WTC11 (cell line): Measurements from ENCODE around the gene IGFL1.

Source experiments
- ATF6 ChIP-seq: sonication (generic); formaldehyde crosslinking; IDR thresholded peaks from 2 replicates; pipeline ENCODE4 v1.8.1; 2023; ENCODE audit warnings: mild to moderate bottlenecking, missing genetic modification reagents
- CTCF ChIP-seq: fragments of 200-600 bp; IDR thresholded peaks from 2 replicates; pipeline ENCODE4 v1.8.0; 2022; ENCODE audit warnings: antibody characterized with exemption
- E2F4 ChIP-seq: sonication (generic); formaldehyde crosslinking; IDR thresholded peaks from 2 replicates; pipeline ENCODE4 v1.8.1; 2022; ENCODE audit warnings: low read depth, mild to moderate bottlenecking, moderate library complexity, missing genetic modification reagents, borderline replicate concordance
- ESRRA ChIP-seq: sonication (generic); formaldehyde crosslinking; IDR thresholded peaks from 2 replicates; pipeline ENCODE4 v1.8.1; 2022; ENCODE audit warnings: mild to moderate bottlenecking, missing genetic modification reagents, borderline replicate concordance
- NFE2L1 ChIP-seq: sonication (generic); formaldehyde crosslinking; IDR thresholded peaks from 2 replicates; pipeline ENCODE4 v1.8.1; 2023; ENCODE audit warnings: missing genetic modification reagents
- RELA ChIP-seq: sonication (generic); formaldehyde crosslinking; IDR thresholded peaks from 2 replicates; pipeline ENCODE4 v1.8.1; 2022; ENCODE audit warnings: missing genetic modification reagents, mild to moderate bottlenecking, borderline replicate concordance
- SP1 ChIP-seq: sonication (generic); formaldehyde crosslinking; conservative IDR thresholded peaks from 2 replicates; pipeline ENCODE4 v1.8.1; 2022; ENCODE audit warnings: missing genetic modification reagents
- ZNF263 ChIP-seq: sonication (generic); formaldehyde crosslinking; IDR thresholded peaks from 2 replicates; pipeline ENCODE4 v1.8.1; 2022; ENCODE audit warnings: low read depth, mild to moderate bottlenecking, moderate library complexity, missing genetic modification reagents
- ZNF396 ChIP-seq: fragments of 250-450 bp; sonication (Bioruptor Pico); IDR thresholded peaks from 2 replicates; pipeline ENCODE4 v1.8.0; 2021; ENCODE audit warnings: mild to moderate bottlenecking, moderate library complexity, borderline replicate concordance
- ZNF512 ChIP-seq: sonication (generic); formaldehyde crosslinking; IDR thresholded peaks from 2 replicates; pipeline ENCODE4 v1.8.1; 2022; ENCODE audit warnings: missing genetic modification reagents, borderline replicate concordance
- TF ChIP-seq, protein P1 (sequence below): fragments of 250-450 bp; sonication (Bioruptor Pico); conservative IDR thresholded peaks from 2 replicates; pipeline ENCODE4 v1.9.0; 2021; ENCODE audit warnings: mild to moderate bottlenecking
- TF ChIP-seq, protein P2 (sequence below): sonication (generic); formaldehyde crosslinking; IDR thresholded peaks from 2 replicates; pipeline ENCODE4 v1.8.0; 2022; ENCODE audit warnings: mild to moderate bottlenecking, missing genetic modification reagents

DNA sequence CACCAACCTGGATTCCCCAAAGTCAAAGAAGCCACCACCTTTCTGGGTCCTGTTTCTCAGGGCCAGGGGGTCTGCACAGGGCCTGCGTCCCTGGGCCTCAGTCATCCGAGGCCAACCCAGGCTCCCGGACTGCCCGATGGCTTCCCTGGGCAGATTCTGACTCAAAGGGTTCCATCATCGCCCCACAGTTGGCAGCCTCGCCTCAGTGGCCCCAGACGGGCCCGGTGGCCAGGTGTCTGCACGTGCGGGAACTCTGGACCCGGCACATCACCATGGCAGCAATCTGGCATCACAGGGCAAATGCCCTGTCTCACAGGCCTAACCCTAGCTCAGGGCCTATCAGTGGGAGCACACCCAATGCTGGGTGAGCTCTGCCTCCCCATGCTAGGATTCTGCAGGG is 2.9 kb downstream of the IGFL1 start:
- TF ChIP-seq E2F4 (CRISPR knock-in tag) (no peak), CTCF (no peak), NFE2L1 (no peak), ZNF396 (CRISPR knock-in tag) (no peak), RELA (CRISPR knock-in tag) (no peak), ZNF512 (CRISPR knock-in tag) (no peak), SP1 (CRISPR knock-in tag) (no peak), ESRRA (no peak), ATF6 (CRISPR knock-in tag) (no peak), ZNF263 (CRISPR knock-in tag) (no peak)
- TF ChIP-seq, protein P1, sequence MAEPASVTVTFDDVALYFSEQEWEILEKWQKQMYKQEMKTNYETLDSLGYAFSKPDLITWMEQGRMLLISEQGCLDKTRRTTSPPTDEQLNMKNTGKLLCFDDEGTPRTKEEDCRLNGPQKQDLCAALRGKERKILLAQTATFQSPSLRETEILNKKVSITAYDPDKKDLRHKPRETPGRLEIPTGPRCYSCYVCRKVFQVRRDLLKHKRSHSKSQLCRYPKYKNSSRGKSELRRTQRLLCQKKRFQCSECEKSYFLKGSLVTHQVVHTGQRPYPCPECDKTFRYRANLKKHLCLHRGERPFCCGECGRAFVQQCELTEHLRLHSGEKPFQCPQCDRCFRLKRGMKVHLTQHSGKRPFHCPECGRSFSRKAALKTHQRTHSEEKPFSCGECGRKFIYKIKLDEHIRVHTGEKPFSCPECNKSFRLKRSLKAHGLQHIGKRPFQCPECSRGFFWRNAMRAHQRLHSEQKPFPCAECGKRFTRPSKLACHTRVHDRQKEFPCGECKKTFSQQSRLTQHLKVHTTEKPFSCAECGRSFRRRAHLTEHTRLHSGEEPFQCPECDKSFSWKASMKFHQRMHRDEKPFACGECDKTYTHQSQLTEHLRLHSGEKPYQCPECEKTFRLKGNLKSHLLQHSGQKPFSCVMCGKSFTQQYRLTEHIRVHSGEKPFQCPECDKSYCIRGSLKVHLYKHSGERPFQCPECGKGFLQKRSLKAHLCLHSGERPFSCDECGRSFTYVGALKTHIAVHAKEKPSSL: no peak
- TF ChIP-seq, protein P2, sequence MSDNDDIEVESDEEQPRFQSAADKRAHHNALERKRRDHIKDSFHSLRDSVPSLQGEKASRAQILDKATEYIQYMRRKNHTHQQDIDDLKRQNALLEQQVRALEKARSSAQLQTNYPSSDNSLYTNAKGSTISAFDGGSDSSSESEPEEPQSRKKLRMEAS (CRISPR knock-in tag): no peak
